ENCODE data around the gene XPNPEP2. TPM values are rescaled to one million over a fixed set of nuclear protein-coding genes. Genes with fewer than 3 reads are reported as not detected.

Gene XPNPEP2
- total and polyA plus RNA-seq, 9 of the 15 experiments (the other 6 are each of a cell fraction or from before 2014, with no cell fraction given): 0.03 to 0.19 (median 0.09) TPM; not detected in 5

DNA sequence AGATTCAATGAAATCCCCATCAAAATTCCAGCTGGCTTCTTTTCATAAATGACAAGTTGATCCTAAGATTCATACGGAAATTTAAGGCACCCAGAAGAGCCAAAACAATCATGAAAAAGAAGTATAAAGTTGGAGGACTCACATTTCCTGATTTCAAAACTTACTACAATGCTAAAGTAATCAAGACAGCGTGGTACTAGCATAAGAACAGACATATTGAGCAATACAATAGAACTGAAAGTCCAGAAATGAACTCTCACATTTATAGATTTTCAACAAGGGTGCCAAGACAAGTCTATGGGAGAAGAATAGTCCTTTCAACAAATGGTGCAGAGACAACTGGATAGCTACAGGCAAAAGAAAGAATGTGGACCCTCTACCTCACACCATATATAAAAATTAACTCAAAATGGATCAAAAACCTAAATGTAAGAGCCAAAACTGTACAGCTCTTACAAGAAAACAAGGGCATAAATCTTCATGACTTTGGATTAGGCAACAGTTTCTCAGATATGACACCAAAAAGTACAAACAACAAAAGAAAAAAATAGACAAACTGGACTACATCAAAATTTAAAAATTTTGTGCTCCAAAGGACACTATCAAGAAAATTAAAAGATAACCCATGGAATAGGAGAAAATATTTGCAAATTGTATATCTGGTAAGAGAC is 69.5 kb downstream of the XPNPEP2 start:
- no peaks in the 10 kb centered on the region for H3K4me1 ChIP-seq (replicated peaks in 1 of 2; ENCODE audit: control insufficient read depth in 2 of 2, insufficient read depth in 2 of 2, low read length in 2 of 2)
- H3K9me1 ChIP-seq (ENCODE audit: control insufficient read depth, insufficient read depth, low read length): no peaks in the 10 kb centered on the region
- no peak overlapping the region for H2AFZ ChIP-seq (ENCODE audit: low read depth, low read length)
- no peaks in the 10 kb centered on the region for H4K20me1 ChIP-seq (replicated peaks; ENCODE audit: control insufficient read depth, insufficient read depth, low read length)
- H3K9ac ChIP-seq (ENCODE audit: insufficient read depth in 1 of 2, low read depth in 2 of 2, low read length in 2 of 2): no peak overlapping the region
- no TSS peak for BruUV-seq (replicated peaks)
- in situ Hi-C loops (cut with MboI) (no loop called here), intact Hi-C loops (cut with micrococcal nuclease) (no loop called here)
- H3K9me3 ChIP-seq (replicated peaks; ENCODE audit: control insufficient read depth, insufficient read depth, low read depth, low read length): no peaks in the 10 kb centered on the region
- ATAC-seq: no peak
- no peaks in the 10 kb centered on the region for H3K27me3 ChIP-seq (ENCODE audit: control insufficient read depth in 2 of 2, insufficient read depth in 2 of 2, low read length in 2 of 2)
- CTCF ChIA-PET (ENCODE audit: low intra/inter-chr PET ratio): no interaction called here
- H3K27ac ChIP-seq (ENCODE audit: extremely low read depth, low read depth, low read length): no peak overlapping the region
- no peak for FAIRE-seq
- H3K4me3 ChIP-seq: no peak overlapping the region
- no peak for DNase-seq (ENCODE audit: extremely low read depth in 1 of 4, low spot score in 3 of 4)
- WGBS (ENCODE audit: insufficient coverage, low coverage, missing lambda C conversion rate): 62% methylated on average over 2 of the region's 2 CpGs
- H3K36me3 ChIP-seq (ENCODE audit: control insufficient read depth, insufficient read depth, low read length): peaks cover 46% of the 10 kb centered on the region; the same call in 2 of the 3 replicates
- POLR2A ChIA-PET: interaction anchor here (0.5 to 0.8 kb wide), 2 partner anchors 7 to 13 kb away, joined by 3 read pairs; no protein-coding TSS in a partner anchor
- H3K79me2 ChIP-seq (ENCODE audit: control insufficient read depth, insufficient read depth, low read length): no peaks in the 10 kb centered on the region
- no peak overlapping the region for H3K4me2 ChIP-seq (ENCODE audit: insufficient read depth, low read length)
- TF ChIP-seq, protein P1, sequence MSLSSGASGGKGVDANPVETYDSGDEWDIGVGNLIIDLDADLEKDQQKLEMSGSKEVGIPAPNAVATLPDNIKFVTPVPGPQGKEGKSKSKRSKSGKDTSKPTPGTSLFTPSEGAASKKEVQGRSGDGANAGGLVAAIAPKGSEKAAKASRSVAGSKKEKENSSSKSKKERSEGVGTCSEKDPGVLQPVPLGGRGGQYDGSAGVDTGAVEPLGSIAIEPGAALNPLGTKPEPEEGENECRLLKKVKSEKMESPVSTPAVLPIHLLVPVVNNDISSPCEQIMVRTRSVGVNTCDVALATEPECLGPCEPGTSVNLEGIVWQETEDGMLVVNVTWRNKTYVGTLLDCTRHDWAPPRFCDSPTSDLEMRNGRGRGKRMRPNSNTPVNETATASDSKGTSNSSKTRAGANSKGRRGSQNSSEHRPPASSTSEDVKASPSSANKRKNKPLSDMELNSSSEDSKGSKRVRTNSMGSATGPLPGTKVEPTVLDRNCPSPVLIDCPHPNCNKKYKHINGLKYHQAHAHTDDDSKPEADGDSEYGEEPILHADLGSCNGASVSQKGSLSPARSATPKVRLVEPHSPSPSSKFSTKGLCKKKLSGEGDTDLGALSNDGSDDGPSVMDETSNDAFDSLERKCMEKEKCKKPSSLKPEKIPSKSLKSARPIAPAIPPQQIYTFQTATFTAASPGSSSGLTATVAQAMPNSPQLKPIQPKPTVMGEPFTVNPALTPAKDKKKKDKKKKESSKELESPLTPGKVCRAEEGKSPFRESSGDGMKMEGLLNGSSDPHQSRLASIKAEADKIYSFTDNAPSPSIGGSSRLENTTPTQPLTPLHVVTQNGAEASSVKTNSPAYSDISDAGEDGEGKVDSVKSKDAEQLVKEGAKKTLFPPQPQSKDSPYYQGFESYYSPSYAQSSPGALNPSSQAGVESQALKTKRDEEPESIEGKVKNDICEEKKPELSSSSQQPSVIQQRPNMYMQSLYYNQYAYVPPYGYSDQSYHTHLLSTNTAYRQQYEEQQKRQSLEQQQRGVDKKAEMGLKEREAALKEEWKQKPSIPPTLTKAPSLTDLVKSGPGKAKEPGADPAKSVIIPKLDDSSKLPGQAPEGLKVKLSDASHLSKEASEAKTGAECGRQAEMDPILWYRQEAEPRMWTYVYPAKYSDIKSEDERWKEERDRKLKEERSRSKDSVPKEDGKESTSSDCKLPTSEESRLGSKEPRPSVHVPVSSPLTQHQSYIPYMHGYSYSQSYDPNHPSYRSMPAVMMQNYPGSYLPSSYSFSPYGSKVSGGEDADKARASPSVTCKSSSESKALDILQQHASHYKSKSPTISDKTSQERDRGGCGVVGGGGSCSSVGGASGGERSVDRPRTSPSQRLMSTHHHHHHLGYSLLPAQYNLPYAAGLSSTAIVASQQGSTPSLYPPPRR (CRISPR knock-in tag; IDR thresholded peaks at IDR 0.05; ENCODE audit: borderline replicate concordance): no peak
- TF ChIP-seq, protein P2, sequence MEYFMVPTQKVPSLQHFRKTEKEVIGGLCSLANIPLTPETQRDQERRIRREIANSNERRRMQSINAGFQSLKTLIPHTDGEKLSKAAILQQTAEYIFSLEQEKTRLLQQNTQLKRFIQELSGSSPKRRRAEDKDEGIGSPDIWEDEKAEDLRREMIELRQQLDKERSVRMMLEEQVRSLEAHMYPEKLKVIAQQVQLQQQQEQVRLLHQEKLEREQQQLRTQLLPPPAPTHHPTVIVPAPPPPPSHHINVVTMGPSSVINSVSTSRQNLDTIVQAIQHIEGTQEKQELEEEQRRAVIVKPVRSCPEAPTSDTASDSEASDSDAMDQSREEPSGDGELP (CRISPR knock-in tag; IDR thresholded peaks at IDR 0.05; ENCODE audit: borderline replicate concordance): no peak
- TF ChIP-seq, protein P3, sequence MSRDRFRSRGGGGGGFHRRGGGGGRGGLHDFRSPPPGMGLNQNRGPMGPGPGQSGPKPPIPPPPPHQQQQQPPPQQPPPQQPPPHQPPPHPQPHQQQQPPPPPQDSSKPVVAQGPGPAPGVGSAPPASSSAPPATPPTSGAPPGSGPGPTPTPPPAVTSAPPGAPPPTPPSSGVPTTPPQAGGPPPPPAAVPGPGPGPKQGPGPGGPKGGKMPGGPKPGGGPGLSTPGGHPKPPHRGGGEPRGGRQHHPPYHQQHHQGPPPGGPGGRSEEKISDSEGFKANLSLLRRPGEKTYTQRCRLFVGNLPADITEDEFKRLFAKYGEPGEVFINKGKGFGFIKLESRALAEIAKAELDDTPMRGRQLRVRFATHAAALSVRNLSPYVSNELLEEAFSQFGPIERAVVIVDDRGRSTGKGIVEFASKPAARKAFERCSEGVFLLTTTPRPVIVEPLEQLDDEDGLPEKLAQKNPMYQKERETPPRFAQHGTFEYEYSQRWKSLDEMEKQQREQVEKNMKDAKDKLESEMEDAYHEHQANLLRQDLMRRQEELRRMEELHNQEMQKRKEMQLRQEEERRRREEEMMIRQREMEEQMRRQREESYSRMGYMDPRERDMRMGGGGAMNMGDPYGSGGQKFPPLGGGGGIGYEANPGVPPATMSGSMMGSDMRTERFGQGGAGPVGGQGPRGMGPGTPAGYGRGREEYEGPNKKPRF (IDR thresholded peaks at IDR 0.05; ENCODE audit: low read depth, low read length): no peak
- TF ChIP-seq BRD4 (IDR thresholded peaks at IDR 0.05) (no peak), RBBP5 (IDR thresholded peaks at IDR 0.05; ENCODE audit: borderline replicate concordance, insufficient read depth, low read length, poor library complexity, severe bottlenecking) (no peak), PBX2 (CRISPR knock-in tag; IDR thresholded peaks at IDR 0.05; ENCODE audit: low read depth) (no peak), PBX2 (tag; conservative IDR thresholded peaks at IDR 0.05; ENCODE audit: low read depth) (0 out of 2 replicates have a peak, but pooled peaks have one; percentile 16), SNIP1 (IDR thresholded peaks at IDR 0.05; ENCODE audit: low read depth) (no peak)
- TF ChIP-seq, protein P4, sequence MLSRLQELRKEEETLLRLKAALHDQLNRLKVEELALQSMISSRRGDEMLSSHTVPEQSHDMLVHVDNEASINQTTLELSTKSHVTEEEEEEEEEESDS (CRISPR knock-in tag; IDR thresholded peaks at IDR 0.05): no peak

All from K562 (cell line).